ENCODE data around the gene CWC22. TPM values are rescaled to one million over a fixed set of nuclear protein-coding genes. Genes with fewer than 3 reads are reported as not detected.
"Not testable (repeated sequence)": the region's sequence is repeated elsewhere in the genome, so short reads cannot be mapped to it uniquely, and the experiment has no call there.

CWC22 gene
- total RNA-seq (2014; rRNA removed; shearing (Covaris generic)), result 12.4 and 17.3 TPM in 2 replicates
- polyA plus RNA-seq (2016; fragmentation: Nextera tagmentation; extraction: Ambion mirVana), result 21.0 and 21.6 TPM in 2 replicates

- Histone ChIP-seq H2AFZ (peak within 1 kb of the TSS; percentile 84), H3K4me1 (ENCODE audit: insufficient read depth) (peaks cover 11% of the 10 kb centered on the region), H3K27ac (peak within 1 kb of the TSS; percentile 82), H3K4me3 (peak within 1 kb of the TSS; percentile 84), H3K9me3 (ENCODE audit: low read depth) (no peaks in the 10 kb centered on the region), H3K27me3 (replicated peaks; ENCODE audit: insufficient read depth) (no peaks in the 10 kb centered on the region), H3F3A (ENCODE audit: insufficient read depth) (no peaks in the 10 kb centered on the region), H3K9me2 (ENCODE audit: insufficient read depth) (no peaks in the 10 kb centered on the region), H3K9ac (peak within 1 kb of the TSS; percentile 84), H3K4me2 (ENCODE audit: unreplicated experiment) (peak within 1 kb of the TSS; percentile 98), H4K20me1 (ENCODE audit: insufficient read depth) (0 out of 2 replicates have a peak, but pooled peaks cover 3% of the 10 kb centered on the region), H3K36me3 (ENCODE audit: low read depth) (no peaks in the 10 kb centered on the region), H3K79me2 (ENCODE audit: insufficient read depth) (peaks cover 49% of the 10 kb centered on the region)
- TF ChIP-seq EZH2 (IDR thresholded peaks at IDR 0.05; ENCODE audit: insufficient read depth, poor library complexity, severe bottlenecking) (no peak), EZH2phosphoT487 (IDR thresholded peaks at IDR 0.05; ENCODE audit: insufficient read depth, low read depth) (no peak)
- peak; percentile 97 for DNase-seq
- WGBS, 2 experiments (ENCODE audit: low coverage in 1 of 2, low lambda C conversion rate in 2 of 2, missing lambda C conversion rate in 2 of 2), result 1 to 2% methylated on average over 46 of the region's 46 CpGs
- in situ Hi-C loops (cut with MboI), result no loop called here
These were observed at the start of gene CWC22 for GRCh38 chr2:180006781-180007579. CWC22 (minus strand) TSS chr2:180007297; CDS start chr2:179993341, 13,956 bp downstream.

GRCh38 chr2:180056367-180057118 is 49.4 kb upstream of the CWC22 start:
- no peak overlapping the region for H2AFZ ChIP-seq
- H3K79me2 ChIP-seq (ENCODE audit: insufficient read depth), result no peaks in the 10 kb centered on the region
- no peaks in the 10 kb centered on the region for H3F3A ChIP-seq (ENCODE audit: insufficient read depth)
- no peaks in the 10 kb centered on the region for H3K9me2 ChIP-seq (ENCODE audit: insufficient read depth)
- in situ Hi-C loops (cut with MboI), result no loop called here
- no peaks in the 10 kb centered on the region for H3K9me3 ChIP-seq (ENCODE audit: low read depth)
- H3K27me3 ChIP-seq (replicated peaks; ENCODE audit: insufficient read depth), result peaks cover 7% of the 10 kb centered on the region; the same call in 1 of the 2 replicates
- H3K4me3 ChIP-seq, result no peak overlapping the region
- DNase-seq, result no peak
- H3K9ac ChIP-seq, result no peak overlapping the region
- no peaks in the 10 kb centered on the region for H3K36me3 ChIP-seq (ENCODE audit: low read depth)
- H4K20me1 ChIP-seq (ENCODE audit: insufficient read depth), result no peaks in the 10 kb centered on the region
- 48 to 49% methylated on average over 15 of the region's 15 CpGs for WGBS, 2 experiments (ENCODE audit: low coverage in 1 of 2, low lambda C conversion rate in 2 of 2, missing lambda C conversion rate in 2 of 2)
- H3K4me2 ChIP-seq (ENCODE audit: unreplicated experiment), result no peak overlapping the region
- no peak overlapping the region for H3K27ac ChIP-seq
- no peak for TF ChIP-seq EZH2phosphoT487 (IDR thresholded peaks at IDR 0.05; ENCODE audit: insufficient read depth, low read depth)
- TF ChIP-seq EZH2 (IDR thresholded peaks at IDR 0.05; ENCODE audit: insufficient read depth, poor library complexity, severe bottlenecking), result no peak
- no peaks in the 10 kb centered on the region for H3K4me1 ChIP-seq (ENCODE audit: insufficient read depth)

- H3K4me2 ChIP-seq (ENCODE audit: unreplicated experiment); H3K9ac ChIP-seq; in situ Hi-C loops (cut with MboI); H3K79me2 ChIP-seq (ENCODE audit: insufficient read depth); H3K27ac ChIP-seq; H3K27me3 ChIP-seq (replicated peaks; ENCODE audit: insufficient read depth); DNase-seq; H3K4me1 ChIP-seq (ENCODE audit: insufficient read depth); H4K20me1 ChIP-seq (ENCODE audit: insufficient read depth); H3K36me3 ChIP-seq (ENCODE audit: low read depth); H3K9me3 ChIP-seq (ENCODE audit: low read depth); H2AFZ ChIP-seq; H3F3A ChIP-seq (ENCODE audit: insufficient read depth); H3K9me2 ChIP-seq (ENCODE audit: insufficient read depth); H3K4me3 ChIP-seq: not testable (repeated sequence)
- 0 to 12% methylated on average over 1 of the region's 1 CpG for WGBS, 2 experiments (ENCODE audit: low coverage in 1 of 2, low lambda C conversion rate in 2 of 2, missing lambda C conversion rate in 2 of 2)
These were observed 47.5 kb upstream of the CWC22 start for GRCh38 chr2:180054576-180054975.

GRCh38 chr2:180050246-180050645 is 43.1 kb upstream of the CWC22 start:
- 56 to 58% methylated on average over 3 of the region's 3 CpGs for WGBS, 2 experiments (ENCODE audit: low coverage in 1 of 2, low lambda C conversion rate in 2 of 2, missing lambda C conversion rate in 2 of 2)
- in situ Hi-C loops (cut with MboI), result no loop called here
- DNase-seq, result peak; percentile 46

More at GRCh38 chr2:180050246-180050645, 43.1 kb upstream of the CWC22 start:
- no peak overlapping the region for H3K4me2 ChIP-seq (ENCODE audit: unreplicated experiment)
- no peaks in the 10 kb centered on the region for H3F3A ChIP-seq (ENCODE audit: insufficient read depth)
- no peak overlapping the region for H3K27ac ChIP-seq
- H3K4me3 ChIP-seq, result no peak overlapping the region
- no peaks in the 10 kb centered on the region for H3K9me2 ChIP-seq (ENCODE audit: insufficient read depth)
- H3K79me2 ChIP-seq (ENCODE audit: insufficient read depth), result no peaks in the 10 kb centered on the region
- H3K27me3 ChIP-seq (replicated peaks; ENCODE audit: insufficient read depth), result peaks cover 9% of the 10 kb centered on the region; the same call in 1 of the 2 replicates
- H3K9me3 ChIP-seq (ENCODE audit: low read depth), result no peaks in the 10 kb centered on the region
- no peaks in the 10 kb centered on the region for H3K36me3 ChIP-seq (ENCODE audit: low read depth)
- TF ChIP-seq EZH2 (IDR thresholded peaks at IDR 0.05; ENCODE audit: insufficient read depth, poor library complexity, severe bottlenecking) (no peak), EZH2phosphoT487 (IDR thresholded peaks at IDR 0.05; ENCODE audit: insufficient read depth, low read depth) (no peak)
- no peaks in the 10 kb centered on the region for H4K20me1 ChIP-seq (ENCODE audit: insufficient read depth)
- H3K9ac ChIP-seq, result no peak overlapping the region
- H2AFZ ChIP-seq, result no peak overlapping the region
- no peaks in the 10 kb centered on the region; the same call in 1 of the 2 replicates for H3K4me1 ChIP-seq (ENCODE audit: insufficient read depth)

Measured in GM23248 (cell line).